GM13977 (cell line): ENCODE results near the gene CELSR2.

Experiments
- DNase-seq: peaks from one replicate; pipeline ENCODE4 v3.0.0; 2012; ENCODE audit warnings: low spot score
- in situ Hi-C: fragments of 300-500 bp; cut with MboI; formaldehyde crosslinking; loops from one replicate; pipeline ENCODE4 v1.12.0; 2022; ENCODE audit warnings: low sequenced_read_pairs, low pct_unique_long_range_greater_than_20kb, mixed read lengths, inconsistent platforms; ENCODE audit not compliant: unreplicated experiment
- TF ChIP-seq, protein P1 (sequence below): IDR thresholded peaks from 2 replicates; pipeline ENCODE4 v1.5.1; 2012; ENCODE audit warnings: mild to moderate bottlenecking, control low read depth; ENCODE audit not compliant: insufficient read depth; ENCODE audit errors: extremely low read depth, missing control alignments

CELSR2 gene

DNA sequence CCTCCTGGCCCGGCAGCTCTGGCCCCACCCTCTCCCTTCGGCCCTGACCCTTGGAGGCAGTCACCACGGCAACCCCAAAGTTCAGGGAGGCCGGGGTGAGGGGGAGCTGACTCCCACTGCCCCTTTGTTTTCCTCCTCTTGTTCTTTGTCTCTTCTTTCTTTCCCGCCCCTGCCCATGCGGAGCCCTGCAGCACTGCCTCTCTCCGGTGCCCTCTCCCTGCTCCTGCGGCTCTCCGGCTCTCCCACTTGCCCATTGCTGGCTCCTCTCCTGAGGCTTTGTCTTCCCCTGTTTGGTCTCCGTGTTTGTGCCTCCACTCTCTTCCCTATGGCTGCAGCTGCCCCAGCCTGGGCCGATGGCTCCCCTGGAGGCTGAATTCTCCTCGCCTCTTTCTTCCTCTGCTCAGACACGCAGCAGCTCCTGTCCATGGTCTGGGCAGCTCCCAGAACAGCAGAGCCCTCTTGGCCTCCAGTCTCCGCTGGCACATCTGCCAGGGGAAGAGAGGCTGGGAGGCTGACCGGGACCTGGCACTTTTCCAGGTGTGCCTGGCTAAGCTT is 5.8 kb downstream of the CELSR2 start:
- DNase-seq, result no peak
- in situ Hi-C loops, result no loop called here
- TF ChIP-seq, protein P1, sequence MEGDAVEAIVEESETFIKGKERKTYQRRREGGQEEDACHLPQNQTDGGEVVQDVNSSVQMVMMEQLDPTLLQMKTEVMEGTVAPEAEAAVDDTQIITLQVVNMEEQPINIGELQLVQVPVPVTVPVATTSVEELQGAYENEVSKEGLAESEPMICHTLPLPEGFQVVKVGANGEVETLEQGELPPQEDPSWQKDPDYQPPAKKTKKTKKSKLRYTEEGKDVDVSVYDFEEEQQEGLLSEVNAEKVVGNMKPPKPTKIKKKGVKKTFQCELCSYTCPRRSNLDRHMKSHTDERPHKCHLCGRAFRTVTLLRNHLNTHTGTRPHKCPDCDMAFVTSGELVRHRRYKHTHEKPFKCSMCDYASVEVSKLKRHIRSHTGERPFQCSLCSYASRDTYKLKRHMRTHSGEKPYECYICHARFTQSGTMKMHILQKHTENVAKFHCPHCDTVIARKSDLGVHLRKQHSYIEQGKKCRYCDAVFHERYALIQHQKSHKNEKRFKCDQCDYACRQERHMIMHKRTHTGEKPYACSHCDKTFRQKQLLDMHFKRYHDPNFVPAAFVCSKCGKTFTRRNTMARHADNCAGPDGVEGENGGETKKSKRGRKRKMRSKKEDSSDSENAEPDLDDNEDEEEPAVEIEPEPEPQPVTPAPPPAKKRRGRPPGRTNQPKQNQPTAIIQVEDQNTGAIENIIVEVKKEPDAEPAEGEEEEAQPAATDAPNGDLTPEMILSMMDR, result no peak

DNA sequence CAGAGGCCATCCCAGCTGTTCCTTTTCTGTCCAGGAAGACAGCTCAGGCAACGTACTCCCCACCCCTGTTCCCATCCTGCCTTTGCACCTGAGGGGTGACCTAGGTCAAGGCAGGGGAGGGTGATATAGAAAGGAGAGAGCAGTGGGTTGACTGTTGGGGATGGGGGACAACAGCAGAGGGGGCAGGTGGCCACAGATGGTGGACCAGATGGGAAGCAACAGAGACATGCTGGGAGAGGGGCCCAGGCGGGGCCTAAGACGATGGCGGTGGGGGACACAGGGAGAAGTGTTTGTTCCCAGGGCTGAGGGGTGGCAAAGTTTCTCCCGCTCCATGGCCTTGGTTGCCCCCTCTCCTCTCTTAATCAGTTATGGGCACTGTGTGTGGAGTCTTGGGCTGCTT is 6.3 kb downstream of the CELSR2 start:
- no peak for DNase-seq
- in situ Hi-C loops, result no loop called here
- TF ChIP-seq, protein P1, result no peak

DNA sequence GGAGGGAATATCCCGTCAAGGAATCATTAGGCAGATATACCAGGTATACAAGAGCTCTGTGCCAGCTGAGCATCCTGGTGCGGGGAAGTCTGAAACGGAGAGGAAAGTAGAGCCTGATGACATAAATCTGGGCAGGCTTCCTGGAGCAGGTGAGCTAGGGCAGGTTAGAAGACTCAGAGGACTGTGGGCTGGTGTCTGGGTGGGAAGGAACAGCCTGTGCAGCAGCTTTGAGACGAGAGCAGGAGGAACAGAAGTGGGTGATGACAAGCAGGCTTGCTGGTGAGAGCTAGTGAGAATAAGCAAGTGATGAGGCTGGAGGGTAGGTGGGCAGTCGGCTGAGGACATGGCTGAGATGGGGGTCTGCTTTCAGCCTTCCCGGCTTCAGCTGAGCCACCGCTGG is 6.7 kb downstream of the CELSR2 start:
- TF ChIP-seq, protein P1, result no peak
- in situ Hi-C loops, result no loop called here
- DNase-seq, result no peak

DNA sequence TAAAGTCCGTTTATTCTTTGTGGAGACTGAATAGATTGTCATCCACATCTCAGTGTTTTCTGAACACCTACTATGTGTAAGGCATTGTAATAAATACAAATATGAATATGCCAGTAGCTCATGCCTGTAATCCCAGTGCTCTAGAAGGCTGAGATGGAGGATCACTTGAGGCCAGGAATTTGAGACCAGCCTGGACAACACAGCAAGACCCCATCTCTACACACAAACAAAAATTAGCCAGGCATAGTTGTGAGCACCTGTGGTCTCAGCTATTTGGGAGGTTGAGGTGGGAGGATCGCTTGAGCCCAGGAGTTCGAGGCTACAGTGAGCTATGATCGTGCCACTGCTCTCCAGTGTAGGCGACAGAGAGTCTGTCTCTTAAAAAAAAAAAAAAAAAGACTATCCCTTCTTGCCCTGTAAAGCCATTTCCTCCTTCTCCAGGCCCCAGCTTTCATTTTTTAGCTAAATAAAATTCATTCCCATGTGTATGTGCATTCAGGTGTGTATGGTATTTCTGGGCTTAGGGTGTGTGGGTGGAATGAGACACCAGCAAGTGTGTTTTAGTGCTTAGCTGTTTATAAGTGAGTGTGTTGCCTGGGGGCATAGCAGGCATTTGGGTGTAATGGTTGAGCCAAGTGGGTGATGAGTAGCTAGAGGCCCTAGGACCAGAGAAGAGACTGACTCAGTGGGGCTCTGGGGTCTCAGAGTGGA is 7.8 kb downstream of the CELSR2 start:
- TF ChIP-seq, protein P1, result no peak
- DNase-seq, result no peak
- in situ Hi-C loops, result no loop called here

DNA sequence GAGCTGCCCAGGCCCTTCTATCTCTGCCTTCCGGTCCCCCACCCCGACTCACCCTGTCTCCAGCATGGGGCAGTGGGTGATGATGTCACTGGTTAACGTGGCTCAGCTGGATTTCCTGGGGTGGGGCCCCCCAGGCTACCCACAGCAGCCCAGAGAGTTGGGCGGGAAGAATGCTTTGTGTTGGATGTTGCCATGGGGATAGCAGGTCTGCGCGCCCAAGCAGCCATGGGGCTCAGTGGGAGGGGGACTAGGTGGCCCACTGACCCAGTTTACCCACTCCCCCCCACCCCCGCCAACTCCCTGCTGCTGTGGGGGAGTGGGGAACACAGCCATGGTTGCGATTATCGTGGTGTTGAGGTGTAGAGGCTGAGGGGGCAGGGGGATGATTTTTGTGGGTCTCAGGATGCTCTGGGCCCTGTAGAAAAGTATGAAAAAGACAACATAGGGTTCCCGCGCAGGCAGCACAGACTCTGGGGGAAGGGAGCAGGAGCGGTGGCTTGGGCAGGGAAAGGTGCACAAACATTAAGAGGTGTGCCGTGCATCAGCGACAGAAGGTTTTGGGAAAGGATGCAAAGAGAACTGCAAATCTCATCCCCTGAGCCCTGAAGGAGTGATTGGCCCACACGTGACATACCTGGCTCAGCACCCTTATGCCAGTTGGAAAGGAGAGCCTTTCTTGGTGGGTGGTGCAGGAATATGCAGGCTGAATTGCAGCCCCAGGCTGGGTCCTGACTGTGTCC is 8.5 kb downstream of the CELSR2 start:
- TF ChIP-seq, protein P1, result no peak
- DNase-seq, result no peak
- in situ Hi-C loops, result no loop called here

DNA sequence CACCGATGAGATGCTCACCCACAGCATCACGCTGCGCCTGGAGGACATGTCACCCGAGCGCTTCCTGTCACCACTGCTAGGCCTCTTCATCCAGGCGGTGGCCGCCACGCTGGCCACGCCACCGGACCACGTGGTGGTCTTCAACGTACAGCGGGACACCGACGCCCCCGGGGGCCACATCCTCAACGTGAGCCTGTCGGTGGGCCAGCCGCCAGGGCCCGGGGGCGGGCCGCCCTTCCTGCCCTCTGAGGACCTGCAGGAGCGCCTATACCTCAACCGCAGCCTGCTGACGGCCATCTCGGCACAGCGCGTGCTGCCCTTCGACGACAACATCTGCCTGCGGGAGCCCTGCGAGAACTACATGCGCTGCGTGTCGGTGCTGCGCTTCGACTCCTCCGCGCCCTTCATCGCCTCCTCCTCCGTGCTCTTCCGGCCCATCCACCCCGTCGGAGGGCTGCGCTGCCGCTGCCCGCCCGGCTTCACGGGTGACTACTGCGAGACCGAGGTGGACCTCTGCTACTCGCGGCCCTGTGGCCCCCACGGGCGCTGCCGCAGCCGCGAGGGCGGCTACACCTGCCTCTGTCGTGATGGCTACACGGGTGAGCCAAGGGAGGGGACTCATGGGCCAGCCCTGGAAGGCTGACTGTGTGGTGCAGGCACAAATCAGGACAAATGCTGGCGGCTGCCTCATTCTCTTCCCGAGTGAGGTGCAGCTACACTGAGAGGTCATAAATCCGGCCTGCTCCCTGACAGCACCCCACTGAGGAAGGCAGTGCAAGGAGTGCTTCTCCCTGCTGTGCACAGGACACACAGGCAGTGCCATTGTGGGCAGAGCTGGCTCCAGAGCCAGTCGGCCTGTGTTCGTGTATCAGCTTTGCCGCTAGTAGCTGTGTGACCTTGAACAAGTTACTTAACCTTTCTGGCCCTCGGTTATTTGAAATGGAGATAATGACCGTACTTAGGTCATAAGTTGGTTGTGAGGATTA is 9.4 kb downstream of the CELSR2 start:
- TF ChIP-seq, protein P1, result no peak
- in situ Hi-C loops, result no loop called here
- DNase-seq, result no peak
